ENCODE results near the gene PRKAG2.

The PRKAG2 gene

GRCh38 chr7:151615784-151616183 lies 261.1 kb downstream of the PRKAG2 start:
- no peak for TF ChIP-seq CTCF (IDR thresholded peaks at IDR 0.05; ENCODE audit: insufficient read depth, low read depth, low read length, missing control alignments)
- DNase-seq (ENCODE audit: low read depth) = no peak
- H3K4me3 ChIP-seq (ENCODE audit: low read depth, low read length) = no peak overlapping the region

GRCh38 chr7:151615058-151615457 lies 261.9 kb downstream of the PRKAG2 start:
- DNase-seq (ENCODE audit: low read depth) = no peak
- H3K4me3 ChIP-seq (ENCODE audit: low read depth, low read length) = no peak overlapping the region
- TF ChIP-seq CTCF (IDR thresholded peaks at IDR 0.05; ENCODE audit: insufficient read depth, low read depth, low read length, missing control alignments) = no peak

GRCh38 chr7:151614019-151614418 lies 262.9 kb downstream of the PRKAG2 start:
- no peak for TF ChIP-seq CTCF (IDR thresholded peaks at IDR 0.05; ENCODE audit: insufficient read depth, low read depth, low read length, missing control alignments)
- DNase-seq (ENCODE audit: low read depth) = no peak
- H3K4me3 ChIP-seq (ENCODE audit: low read depth, low read length) = no peak overlapping the region

GRCh38 chr7:151611878-151612277 lies 265.0 kb downstream of the PRKAG2 start:
- DNase-seq (ENCODE audit: low read depth) = no peak
- H3K4me3 ChIP-seq (ENCODE audit: low read depth, low read length) = no peak overlapping the region
- TF ChIP-seq CTCF (IDR thresholded peaks at IDR 0.05; ENCODE audit: insufficient read depth, low read depth, low read length, missing control alignments) = no peak

- no peak overlapping the region for H3K4me3 ChIP-seq (ENCODE audit: low read depth, low read length)
- DNase-seq (ENCODE audit: low read depth) = no peak
- TF ChIP-seq CTCF (IDR thresholded peaks at IDR 0.05; ENCODE audit: insufficient read depth, low read depth, low read length, missing control alignments) = no peak
These were observed 265.9 kb downstream of the PRKAG2 start for GRCh38 chr7:151611041-151611440.

GRCh38 chr7:151608031-151608551 lies 268.8 kb downstream of the PRKAG2 start:
- DNase-seq (ENCODE audit: low read depth) = no peak
- no peak for TF ChIP-seq CTCF (IDR thresholded peaks at IDR 0.05; ENCODE audit: insufficient read depth, low read depth, low read length, missing control alignments)
- H3K4me3 ChIP-seq (ENCODE audit: low read depth, low read length) = no peak overlapping the region

- no peak for DNase-seq (ENCODE audit: low read depth)
- no peak overlapping the region for H3K4me3 ChIP-seq (ENCODE audit: low read depth, low read length)
- TF ChIP-seq CTCF (IDR thresholded peaks at IDR 0.05; ENCODE audit: insufficient read depth, low read depth, low read length, missing control alignments) = no peak
These were observed 269.4 kb downstream of the PRKAG2 start for GRCh38 chr7:151607464-151607867.
